ENCODE data around the gene CNTN6.

Gene CNTN6

DNA sequence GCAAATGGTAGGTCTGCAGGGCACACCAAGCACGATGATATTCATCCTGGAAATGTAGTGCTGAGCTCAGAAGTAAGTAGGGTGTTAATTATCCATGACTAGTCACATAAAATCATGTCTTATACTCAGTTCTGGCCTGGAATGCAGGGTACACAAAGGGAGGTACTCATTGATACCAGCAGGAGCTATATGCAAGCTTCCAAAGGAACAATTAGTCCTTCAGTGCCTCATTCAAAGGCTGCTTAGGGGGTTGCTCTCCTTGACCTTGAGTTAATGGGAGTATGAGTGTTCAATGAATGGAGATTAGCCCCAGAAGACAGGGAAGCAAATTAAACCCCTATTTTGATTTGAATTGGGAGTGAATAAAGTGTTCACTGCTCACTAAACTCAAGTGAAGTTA, 38.3 kb downstream of the CNTN6 start:
- no peaks in the 10 kb centered on the region for H3K4me1 Mint-ChIP-seq (ENCODE audit: low read depth)
- H3K9me3 Mint-ChIP-seq, result peaks cover 6% of the 10 kb centered on the region
- no peak overlapping the region for H3K4me3 Mint-ChIP-seq
- no peaks in the 10 kb centered on the region for H3K36me3 Mint-ChIP-seq (ENCODE audit: low read depth)
- no peak overlapping the region for H3K27ac Mint-ChIP-seq
- no peaks in the 10 kb centered on the region for H3K27me3 Mint-ChIP-seq

GRCh38 chr3:1135194-1135593, 42.4 kb downstream of the CNTN6 start:
- no peaks in the 10 kb centered on the region for H3K27me3 Mint-ChIP-seq
- no peaks in the 10 kb centered on the region for H3K36me3 Mint-ChIP-seq (ENCODE audit: low read depth)
- no peak overlapping the region for H3K27ac Mint-ChIP-seq
- no peak overlapping the region for H3K4me3 Mint-ChIP-seq
- H3K9me3 Mint-ChIP-seq, result peaks cover 10% of the 10 kb centered on the region
- no peaks in the 10 kb centered on the region for H3K4me1 Mint-ChIP-seq (ENCODE audit: low read depth)

GRCh38 chr3:1138036-1138435, 45.2 kb downstream of the CNTN6 start:
- Mint-ChIP-seq H3K36me3 (ENCODE audit: low read depth) (no peaks in the 10 kb centered on the region), H3K4me3 (no peak overlapping the region), H3K27me3 (no peaks in the 10 kb centered on the region), H3K9me3 (peaks cover 15% of the 10 kb centered on the region), H3K27ac (no peak overlapping the region), H3K4me1 (ENCODE audit: low read depth) (no peaks in the 10 kb centered on the region)

DNA sequence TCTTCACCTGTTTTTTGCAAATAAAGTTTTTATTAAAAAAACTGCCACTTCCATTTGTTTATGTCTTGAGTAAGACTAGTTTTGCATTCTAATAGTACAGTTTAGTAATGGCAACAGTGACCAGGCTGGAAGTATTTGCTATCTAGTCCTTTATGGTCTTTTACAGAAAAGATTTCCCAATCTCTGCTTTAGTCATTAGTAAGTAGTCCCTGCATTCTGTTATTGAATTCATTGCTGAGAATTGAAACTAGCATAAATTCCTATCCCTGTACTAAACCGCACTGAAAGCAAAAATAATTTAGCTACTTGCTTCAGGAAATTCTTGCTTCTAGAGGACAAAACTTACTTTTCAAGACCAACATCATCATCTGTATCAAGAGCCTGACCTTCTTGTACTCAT, 46.2 kb downstream of the CNTN6 start:
- Mint-ChIP-seq H3K9me3 (peaks cover 20% of the 10 kb centered on the region), H3K4me3 (no peak overlapping the region), H3K36me3 (ENCODE audit: low read depth) (no peaks in the 10 kb centered on the region), H3K27me3 (no peaks in the 10 kb centered on the region), H3K4me1 (ENCODE audit: low read depth) (no peaks in the 10 kb centered on the region), H3K27ac (no peak overlapping the region)

DNA sequence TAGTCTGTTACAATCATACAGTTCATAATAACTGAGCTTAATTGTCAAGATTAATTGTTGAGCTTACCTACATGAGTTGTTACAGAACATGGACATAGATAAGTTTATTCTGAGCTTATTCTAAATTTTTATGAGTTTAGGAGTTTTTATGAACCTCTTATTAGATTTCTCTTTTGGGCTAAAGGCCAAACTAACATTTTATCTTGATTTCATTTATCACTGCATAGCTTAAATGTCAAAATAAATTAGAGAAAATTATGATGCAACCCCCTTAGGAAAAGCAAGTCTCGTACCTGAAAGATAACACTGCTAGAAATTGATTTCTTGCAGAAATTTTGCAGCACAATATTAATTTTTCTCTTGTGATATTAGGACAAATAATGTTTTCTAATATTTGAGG, 54.5 kb downstream of the CNTN6 start:
- peaks cover 24% of the 10 kb centered on the region for H3K9me3 Mint-ChIP-seq
- no peak overlapping the region for H3K4me3 Mint-ChIP-seq
- no peak overlapping the region for H3K27ac Mint-ChIP-seq
- no peaks in the 10 kb centered on the region for H3K4me1 Mint-ChIP-seq (ENCODE audit: low read depth)
- no peaks in the 10 kb centered on the region for H3K36me3 Mint-ChIP-seq (ENCODE audit: low read depth)
- no peaks in the 10 kb centered on the region for H3K27me3 Mint-ChIP-seq

DNA sequence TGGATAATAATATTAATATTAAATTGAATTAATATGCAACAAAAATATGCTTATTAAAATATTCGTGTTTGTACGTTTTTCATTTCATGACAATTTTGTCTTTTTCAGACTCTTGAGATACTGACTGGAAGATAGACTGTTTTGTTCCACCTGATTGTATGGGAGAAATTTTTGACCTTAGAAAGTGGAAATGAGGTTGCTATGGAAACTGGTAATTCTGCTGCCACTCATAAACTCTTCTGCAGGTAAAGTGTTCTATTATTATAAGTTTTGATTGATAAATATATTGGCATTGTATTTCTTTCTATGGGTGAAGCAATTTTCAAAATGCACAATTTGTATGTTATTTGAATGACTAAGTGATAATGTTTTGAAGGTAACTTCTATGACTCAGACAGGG, 55.0 kb downstream of the CNTN6 start:
- no peaks in the 10 kb centered on the region for H3K27me3 Mint-ChIP-seq
- no peaks in the 10 kb centered on the region for H3K4me1 Mint-ChIP-seq (ENCODE audit: low read depth)
- H3K27ac Mint-ChIP-seq, result no peak overlapping the region
- no peak overlapping the region for H3K4me3 Mint-ChIP-seq
- peaks cover 24% of the 10 kb centered on the region for H3K9me3 Mint-ChIP-seq
- no peaks in the 10 kb centered on the region for H3K36me3 Mint-ChIP-seq (ENCODE audit: low read depth)

GRCh38 chr3:1164101-1164500, 71.3 kb downstream of the CNTN6 start:
- no peaks in the 10 kb centered on the region for H3K36me3 Mint-ChIP-seq (ENCODE audit: low read depth)
- H3K27ac Mint-ChIP-seq, result no peak overlapping the region
- no peaks in the 10 kb centered on the region for H3K4me1 Mint-ChIP-seq (ENCODE audit: low read depth)
- H3K9me3 Mint-ChIP-seq, result peaks cover 16% of the 10 kb centered on the region
- H3K4me3 Mint-ChIP-seq, result no peak overlapping the region
- no peaks in the 10 kb centered on the region for H3K27me3 Mint-ChIP-seq

- Mint-ChIP-seq H3K27me3 (no peaks in the 10 kb centered on the region), H3K36me3 (ENCODE audit: low read depth) (no peaks in the 10 kb centered on the region), H3K4me3 (no peak overlapping the region), H3K27ac (no peak overlapping the region), H3K4me1 (ENCODE audit: low read depth) (no peaks in the 10 kb centered on the region), H3K9me3 (peaks cover 18% of the 10 kb centered on the region)
Observed at GRCh38 chr3:1171320-1171719, 78.5 kb downstream of the CNTN6 start.

DNA sequence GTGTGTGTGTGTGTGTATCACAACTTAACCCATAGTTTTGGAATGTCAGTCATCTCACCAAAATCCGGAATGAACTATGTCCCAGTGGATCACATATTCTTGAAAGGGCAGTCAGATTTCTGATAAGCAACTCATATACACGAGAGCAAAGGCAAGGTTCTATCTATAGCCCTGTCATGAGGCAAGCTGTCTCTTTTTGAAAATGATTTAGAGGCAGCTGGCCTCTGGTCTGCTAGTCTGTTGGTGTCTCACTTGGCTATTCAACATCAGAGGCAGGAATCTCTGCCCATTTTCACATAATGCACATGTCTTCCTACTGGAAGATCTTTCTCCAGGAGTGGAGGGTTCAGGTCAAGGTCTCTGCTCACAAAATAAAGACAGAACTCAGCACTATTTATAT, 79.8 kb downstream of the CNTN6 start:
- Mint-ChIP-seq H3K4me3 (no peak overlapping the region), H3K36me3 (ENCODE audit: low read depth) (no peaks in the 10 kb centered on the region), H3K27me3 (no peaks in the 10 kb centered on the region), H3K9me3 (peaks cover 16% of the 10 kb centered on the region), H3K27ac (no peak overlapping the region), H3K4me1 (ENCODE audit: low read depth) (no peaks in the 10 kb centered on the region)

- Mint-ChIP-seq H3K27me3 (no peaks in the 10 kb centered on the region), H3K27ac (no peak overlapping the region), H3K9me3 (peaks cover 22% of the 10 kb centered on the region), H3K4me3 (no peak overlapping the region), H3K36me3 (ENCODE audit: low read depth) (no peaks in the 10 kb centered on the region), H3K4me1 (ENCODE audit: low read depth) (no peaks in the 10 kb centered on the region)
Observed at GRCh38 chr3:1179146-1179545, 86.3 kb downstream of the CNTN6 start.

GRCh38 chr3:1183320-1184048, 90.7 kb downstream of the CNTN6 start:
- no peaks in the 10 kb centered on the region for H3K36me3 Mint-ChIP-seq (ENCODE audit: low read depth)
- no peaks in the 10 kb centered on the region for H3K27me3 Mint-ChIP-seq
- no peak overlapping the region for H3K4me3 Mint-ChIP-seq
- no peaks in the 10 kb centered on the region for H3K4me1 Mint-ChIP-seq (ENCODE audit: low read depth)
- H3K9me3 Mint-ChIP-seq, result peaks cover 15% of the 10 kb centered on the region
- H3K27ac Mint-ChIP-seq, result no peak overlapping the region

DNA sequence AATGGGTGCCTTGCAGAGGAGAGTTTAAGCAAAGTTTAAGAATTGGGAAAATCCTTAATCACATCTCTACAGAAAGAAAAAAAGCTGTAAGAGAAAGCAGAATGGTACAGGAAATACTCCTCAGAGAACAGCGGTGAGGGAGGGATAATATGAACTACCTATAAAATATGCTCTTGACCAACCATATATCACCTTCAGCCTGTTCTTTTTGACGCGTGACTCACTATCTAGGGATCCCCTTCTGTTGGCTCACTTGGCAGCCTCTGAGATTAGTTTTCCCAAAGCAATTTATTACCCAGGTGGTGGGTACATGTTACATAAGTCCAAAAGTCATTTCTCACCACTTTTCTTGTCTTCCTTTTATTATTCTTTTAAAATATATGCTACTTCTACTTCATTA, 97.7 kb downstream of the CNTN6 start:
- H3K4me1 Mint-ChIP-seq (ENCODE audit: low read depth), result no peaks in the 10 kb centered on the region
- no peaks in the 10 kb centered on the region for H3K36me3 Mint-ChIP-seq (ENCODE audit: low read depth)
- no peaks in the 10 kb centered on the region for H3K27me3 Mint-ChIP-seq
- H3K27ac Mint-ChIP-seq, result no peak overlapping the region
- no peaks in the 10 kb centered on the region for H3K9me3 Mint-ChIP-seq
- no peak overlapping the region for H3K4me3 Mint-ChIP-seq

- Mint-ChIP-seq H3K27me3 (no peaks in the 10 kb centered on the region), H3K36me3 (ENCODE audit: low read depth) (no peaks in the 10 kb centered on the region), H3K4me1 (ENCODE audit: low read depth) (no peaks in the 10 kb centered on the region), H3K9me3 (no peaks in the 10 kb centered on the region), H3K27ac (no peak overlapping the region), H3K4me3 (no peak overlapping the region)
Observed at GRCh38 chr3:1191026-1191425, 98.2 kb downstream of the CNTN6 start.

- Mint-ChIP-seq H3K4me1 (ENCODE audit: low read depth) (no peaks in the 10 kb centered on the region), H3K4me3 (no peak overlapping the region), H3K9me3 (no peaks in the 10 kb centered on the region), H3K27ac (no peak overlapping the region), H3K27me3 (no peaks in the 10 kb centered on the region), H3K36me3 (ENCODE audit: low read depth) (no peaks in the 10 kb centered on the region)
Observed at GRCh38 chr3:1195947-1196346, 103.1 kb downstream of the CNTN6 start.

DNA sequence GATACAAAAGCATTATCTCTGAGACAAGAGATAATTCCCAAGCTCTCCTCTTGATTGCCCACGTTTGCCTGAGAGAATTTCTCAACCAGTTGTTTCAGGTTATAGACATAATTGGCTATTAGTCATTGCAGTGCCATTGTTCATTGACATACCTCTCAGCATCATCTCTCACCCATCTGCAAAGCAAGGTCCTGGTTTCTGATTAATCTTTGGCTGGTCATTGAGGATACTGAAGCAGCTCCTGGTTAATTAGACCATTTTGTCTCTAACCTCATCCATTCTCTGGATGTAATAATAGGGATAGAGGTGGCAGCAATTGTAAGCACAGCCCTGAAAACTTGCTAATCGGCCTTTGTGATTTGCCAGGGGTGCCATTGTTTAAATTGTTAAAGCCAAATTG, 104.2 kb downstream of the CNTN6 start:
- Mint-ChIP-seq H3K4me3 (no peak overlapping the region), H3K9me3 (no peaks in the 10 kb centered on the region), H3K4me1 (ENCODE audit: low read depth) (no peaks in the 10 kb centered on the region), H3K27me3 (no peaks in the 10 kb centered on the region), H3K36me3 (ENCODE audit: low read depth) (no peaks in the 10 kb centered on the region), H3K27ac (no peak overlapping the region)

DNA sequence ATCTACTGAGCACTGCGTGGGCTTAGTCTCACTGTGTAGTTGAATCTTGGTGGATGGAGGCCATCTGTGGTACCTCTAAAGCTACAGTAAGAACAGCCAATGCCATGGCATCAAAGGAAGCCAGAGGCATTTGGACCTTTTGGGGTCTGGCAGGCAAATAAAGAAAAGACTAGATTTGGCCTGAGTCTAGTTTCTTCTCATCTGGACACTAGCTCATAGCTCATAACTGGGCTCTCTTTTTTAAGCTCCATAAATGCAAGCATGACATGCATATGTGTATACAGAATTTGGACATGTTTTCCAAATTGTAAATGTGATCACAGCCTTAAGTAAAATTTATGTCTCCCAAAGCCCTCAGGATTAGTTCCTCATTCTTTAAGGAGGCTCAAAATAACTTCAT, 107.5 kb downstream of the CNTN6 start:
- H3K4me1 Mint-ChIP-seq (ENCODE audit: low read depth), result no peaks in the 10 kb centered on the region
- no peaks in the 10 kb centered on the region for H3K36me3 Mint-ChIP-seq (ENCODE audit: low read depth)
- H3K9me3 Mint-ChIP-seq, result peaks cover 6% of the 10 kb centered on the region
- H3K4me3 Mint-ChIP-seq, result no peak overlapping the region
- no peak overlapping the region for H3K27ac Mint-ChIP-seq
- H3K27me3 Mint-ChIP-seq, result no peaks in the 10 kb centered on the region
